Measurements from ENCODE around the gene UBR4. TPM values are rescaled to one million over a fixed set of nuclear protein-coding genes. Genes with fewer than 3 reads are reported as not detected.

UBR4 gene
- total RNA-seq, 2 experiments from 2014 or later: 121 to 126 TPM

DNA sequence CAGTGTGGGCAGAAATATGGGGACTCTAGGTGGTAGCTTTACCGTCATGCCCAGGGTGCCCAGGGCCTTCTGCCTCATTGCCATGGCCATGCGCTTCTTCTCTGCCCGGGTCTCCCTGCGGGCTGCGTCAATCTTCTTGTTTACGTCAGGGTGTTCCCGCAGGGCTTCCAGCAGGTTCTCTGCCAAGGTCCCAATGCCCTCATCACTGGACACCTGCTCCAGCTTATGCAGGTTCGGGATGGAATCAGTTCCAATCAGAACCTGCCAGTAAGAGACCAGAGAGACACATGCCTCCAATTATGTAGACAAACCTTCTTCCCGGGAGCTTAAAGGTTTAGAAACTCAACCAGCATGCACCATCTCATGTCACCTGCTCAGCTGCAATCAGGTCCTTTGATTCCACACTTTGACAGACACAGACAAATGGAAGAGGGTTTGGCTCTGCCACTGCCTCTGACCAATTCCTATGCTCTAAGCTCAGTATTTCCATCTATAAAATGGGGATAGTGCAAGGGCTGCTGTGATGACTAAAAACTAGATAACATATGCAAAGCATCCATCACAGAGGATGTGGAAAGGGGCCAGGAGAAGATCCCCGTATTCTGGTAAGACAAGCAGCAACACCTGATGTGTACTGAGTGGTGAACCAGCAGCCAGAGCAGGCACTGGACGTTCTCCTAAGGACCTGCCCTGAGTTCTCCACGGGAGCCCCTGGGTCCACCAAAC is 121.2 kb downstream of the UBR4 start:
- H3K9me3 ChIP-seq (ENCODE audit: low read length): no peaks in the 10 kb centered on the region
- no peak for TF ChIP-seq EZH2phosphoT487 (IDR thresholded peaks at IDR 0.05; ENCODE audit: borderline replicate concordance, low read depth, low read length)
- TF ChIP-seq, protein P1, sequence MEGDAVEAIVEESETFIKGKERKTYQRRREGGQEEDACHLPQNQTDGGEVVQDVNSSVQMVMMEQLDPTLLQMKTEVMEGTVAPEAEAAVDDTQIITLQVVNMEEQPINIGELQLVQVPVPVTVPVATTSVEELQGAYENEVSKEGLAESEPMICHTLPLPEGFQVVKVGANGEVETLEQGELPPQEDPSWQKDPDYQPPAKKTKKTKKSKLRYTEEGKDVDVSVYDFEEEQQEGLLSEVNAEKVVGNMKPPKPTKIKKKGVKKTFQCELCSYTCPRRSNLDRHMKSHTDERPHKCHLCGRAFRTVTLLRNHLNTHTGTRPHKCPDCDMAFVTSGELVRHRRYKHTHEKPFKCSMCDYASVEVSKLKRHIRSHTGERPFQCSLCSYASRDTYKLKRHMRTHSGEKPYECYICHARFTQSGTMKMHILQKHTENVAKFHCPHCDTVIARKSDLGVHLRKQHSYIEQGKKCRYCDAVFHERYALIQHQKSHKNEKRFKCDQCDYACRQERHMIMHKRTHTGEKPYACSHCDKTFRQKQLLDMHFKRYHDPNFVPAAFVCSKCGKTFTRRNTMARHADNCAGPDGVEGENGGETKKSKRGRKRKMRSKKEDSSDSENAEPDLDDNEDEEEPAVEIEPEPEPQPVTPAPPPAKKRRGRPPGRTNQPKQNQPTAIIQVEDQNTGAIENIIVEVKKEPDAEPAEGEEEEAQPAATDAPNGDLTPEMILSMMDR (conservative IDR thresholded peaks at IDR 0.05; ENCODE audit: low read length): no peak
- no peak overlapping the region for H3K4me2 ChIP-seq (ENCODE audit: low read length)
- ChIA-PET POLR2A (no interaction called here), CTCF (ENCODE audit: unreplicated experiment) (no interaction called here)
- H3K79me2 ChIP-seq (ENCODE audit: insufficient read depth, low read depth, low read length): no peaks in the 10 kb centered on the region
- no TSS peak for BruUV-seq (replicated peaks)
- H3K36me3 ChIP-seq (ENCODE audit: insufficient read depth, low read length): peaks cover 96% of the 10 kb centered on the region
- H3K4me3 ChIP-seq (ENCODE audit: low read depth, low read length, poor library complexity, severe bottlenecking): no peak overlapping the region
- no peak overlapping the region for H3K27ac ChIP-seq (ENCODE audit: low read depth, low read length, poor library complexity, severe bottlenecking)
- intact Hi-C loops (cut with micrococcal nuclease; ENCODE audit: unreplicated experiment): no loop called here
- DNase-seq (ENCODE audit: low spot score): no peak
- no peak overlapping the region for H2AFZ ChIP-seq (ENCODE audit: low read length)
- H4K20me1 ChIP-seq (ENCODE audit: insufficient read depth, low read length): peaks cover 5% of the 10 kb centered on the region
- no peaks in the 10 kb centered on the region for H3K9me2 ChIP-seq (ENCODE audit: insufficient read depth, low read length)
- H3K4me1 ChIP-seq (ENCODE audit: insufficient read depth, low read length, poor library complexity, severe bottlenecking): no peaks in the 10 kb centered on the region

DNA sequence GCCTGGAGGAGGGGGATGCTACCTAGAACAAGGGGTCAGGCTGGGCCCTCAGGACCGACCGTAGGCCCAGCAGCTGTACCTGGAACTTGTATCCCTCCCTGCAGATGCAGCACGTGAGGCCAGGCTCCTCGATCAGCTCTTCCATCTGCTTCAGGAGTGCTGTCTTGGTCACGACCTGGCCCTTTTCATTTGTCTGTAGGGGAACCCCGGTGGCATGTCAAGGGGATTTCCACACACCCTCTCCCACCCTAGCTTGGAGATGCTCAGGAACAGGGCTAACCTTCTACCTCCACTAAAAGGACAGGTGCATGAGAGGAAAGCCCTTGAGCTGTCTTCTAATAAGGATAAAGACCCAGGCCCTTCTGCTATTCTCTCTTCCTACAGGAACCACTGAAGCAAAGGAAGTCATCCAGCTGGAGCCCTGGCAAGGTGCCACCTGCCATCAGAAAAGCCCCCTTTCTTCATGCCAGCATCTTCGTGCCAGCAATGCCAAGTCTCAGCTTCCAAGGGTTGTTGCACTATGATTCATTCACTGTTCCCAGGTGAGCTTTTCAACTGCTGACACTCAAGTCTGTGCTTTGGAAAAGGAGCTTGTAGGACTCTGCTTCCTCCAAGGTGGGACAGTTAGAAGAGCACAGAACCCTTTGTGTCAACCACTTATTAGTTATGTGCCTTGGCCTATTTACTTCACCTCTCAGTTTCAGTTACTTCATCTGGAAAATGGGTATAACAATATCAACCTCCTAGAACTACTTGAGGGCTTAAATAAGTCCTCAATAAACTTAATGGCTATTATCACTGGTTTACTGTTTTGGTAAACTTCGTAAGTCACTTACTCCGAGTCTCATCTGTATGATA is 122.1 kb downstream of the UBR4 start:
- ChIA-PET POLR2A (no interaction called here), CTCF (ENCODE audit: unreplicated experiment) (no interaction called here)
- H3K36me3 ChIP-seq (ENCODE audit: insufficient read depth, low read length): peaks cover 96% of the 10 kb centered on the region
- TF ChIP-seq EZH2phosphoT487 (IDR thresholded peaks at IDR 0.05; ENCODE audit: borderline replicate concordance, low read depth, low read length): no peak
- TF ChIP-seq, protein P1 (conservative IDR thresholded peaks at IDR 0.05; ENCODE audit: low read length): no peak
- H3K79me2 ChIP-seq (ENCODE audit: insufficient read depth, low read depth, low read length): no peaks in the 10 kb centered on the region
- no peaks in the 10 kb centered on the region for H3K4me1 ChIP-seq (ENCODE audit: insufficient read depth, low read length, poor library complexity, severe bottlenecking)
- BruUV-seq (replicated peaks): no TSS peak
- no peak overlapping the region for H3K4me2 ChIP-seq (ENCODE audit: low read length)
- intact Hi-C loops (cut with micrococcal nuclease; ENCODE audit: unreplicated experiment): no loop called here
- no peak overlapping the region for H2AFZ ChIP-seq (ENCODE audit: low read length)
- DNase-seq (ENCODE audit: low spot score): no peak
- H3K27ac ChIP-seq (ENCODE audit: low read depth, low read length, poor library complexity, severe bottlenecking): no peak overlapping the region
- H4K20me1 ChIP-seq (ENCODE audit: insufficient read depth, low read length): peaks cover 5% of the 10 kb centered on the region
- H3K9me2 ChIP-seq (ENCODE audit: insufficient read depth, low read length): no peaks in the 10 kb centered on the region
- no peak overlapping the region for H3K4me3 ChIP-seq (ENCODE audit: low read depth, low read length, poor library complexity, severe bottlenecking)
- no peaks in the 10 kb centered on the region for H3K9me3 ChIP-seq (ENCODE audit: low read length)

All from OCI-LY7 (cell line).